Coronary artery (tissue), 2 donors: ENCODE results near the gene ENAH.
"Not testable (repeated sequence)": the region's sequence is repeated elsewhere in the genome, so short reads cannot be mapped to it uniquely, and the experiment has no call there.

Experiments used
- DNase-seq: peaks from one replicate; pipeline ENCODE4 v3.0.0-alpha.2; 2017; ENCODE audit warnings: low spot score
- H3K27ac ChIP-seq, 2 donors: fragments of 200-600 bp; sonication (generic); one replicate each; pipeline ENCODE4 v1.5.1; 2016 to 2019
- H3K4me3 ChIP-seq: fragments of 200-600 bp; sonication (generic); 2 replicates; pipeline ENCODE4 v1.5.1; 2016; ENCODE audit warnings: mild to moderate bottlenecking, moderate library complexity
- CTCF ChIP-seq: fragments of 200-600 bp; sonication (generic); IDR thresholded peaks from one replicate; pipeline ENCODE4 v1.5.1; 2019; ENCODE audit warnings: antibody characterized with exemption

Gene ENAH

GRCh38 chr1:225642177-225642576 is 10.7 kb downstream of the ENAH start:
- TF ChIP-seq CTCF, result no peak

GRCh38 chr1:225638853-225639252 is 14.1 kb downstream of the ENAH start:
- DNase-seq, result no peak
- Histone ChIP-seq H3K27ac (no peak overlapping the region), H3K4me3 (no peak overlapping the region)
- no peak for TF ChIP-seq CTCF

More at GRCh38 chr1:225642177-225642576, 10.7 kb downstream of the ENAH start:
- H3K27ac ChIP-seq, result no peak overlapping the region
- H3K4me3 ChIP-seq, result no peak overlapping the region
- no peak for DNase-seq

GRCh38 chr1:225637651-225638199 is 15.2 kb downstream of the ENAH start:
- Histone ChIP-seq H3K4me3 (no peak overlapping the region), H3K27ac (no peak overlapping the region)
- no peak for DNase-seq
- TF ChIP-seq CTCF, result no peak

- DNase-seq, H3K4me3 ChIP-seq, H3K27ac ChIP-seq: not testable (repeated sequence)
These were observed 15.9 kb downstream of the ENAH start for GRCh38 chr1:225636992-225637391.

- no peak for TF ChIP-seq CTCF
- Histone ChIP-seq H3K4me3 (no peak overlapping the region), H3K27ac (no peak overlapping the region)
- DNase-seq, result no peak
These were observed 17.3 kb downstream of the ENAH start for GRCh38 chr1:225635649-225636048.

- not testable (repeated sequence) for DNase-seq, H3K27ac ChIP-seq, H3K4me3 ChIP-seq
These were observed 20.1 kb downstream of the ENAH start for GRCh38 chr1:225632836-225633235.

- no peak for DNase-seq
- H3K27ac ChIP-seq, result no peak overlapping the region
- H3K4me3 ChIP-seq, result no peak overlapping the region
- TF ChIP-seq CTCF, result no peak
These were observed 21.8 kb downstream of the ENAH start for GRCh38 chr1:225631021-225631663.

- DNase-seq, result no peak
- TF ChIP-seq CTCF, result no peak
- Histone ChIP-seq H3K27ac (no peak overlapping the region), H3K4me3 (no peak overlapping the region)
These were observed 23.4 kb downstream of the ENAH start for GRCh38 chr1:225629483-225629882.

GRCh38 chr1:225628794-225629193 is 24.1 kb downstream of the ENAH start:
- not testable (repeated sequence) for H3K4me3 ChIP-seq, H3K27ac ChIP-seq, DNase-seq
